Thyroid gland (tissue), 4 donors: ENCODE measurements around the gene NAV2.

ENCODE experiments used
- CTCF ChIP-seq, 6 experiments: fragments of 200-600 bp in 3 of 6; fragments of 450-650 bp in 3 of 6; sonication (generic) in 3 of 6; IDR thresholded peaks; one replicate each; pipeline ENCODE4 v1.5.1; 2016 to 2019; ENCODE audit warnings: antibody characterized with exemption in 6 of 6, mild to moderate bottlenecking in 2 of 6, inconsistent platforms in 1 of 6, moderate library complexity in 1 of 6
- POLR2A ChIP-seq, 2 donors: fragments of 450-650 bp; IDR thresholded peaks; one replicate each; pipeline ENCODE4 v1.6.1; 2017; ENCODE audit warnings: antibody characterized with exemption in 2 of 2, mild to moderate bottlenecking in 2 of 2, moderate library complexity in 1 of 2

GRCh38 chr11:19889531-19889930 is 176.9 kb downstream of the NAV2 start:
- TF ChIP-seq POLR2A (IDR thresholded peaks at IDR 0.05) (no peak), CTCF (IDR thresholded peaks at IDR 0.05) (no peak)
